HuH-7 (cell line): ENCODE data around the gene KIAA1755.

Source experiments
- DNase-seq: peaks from one replicate; pipeline ENCODE4 v3.0.0; 2011; ENCODE audit warnings: low spot score

KIAA1755 gene

GRCh38 chr20:38260378-38261053, at the start of gene KIAA1755:
KIAA1755 (minus strand) TSS chr20:38260735; CDS start chr20:38260500, 235 bp downstream.
- no peak for DNase-seq

- DNase-seq: no peak
Measured at GRCh38 chr20:38308447-38308846, 47.9 kb upstream of the KIAA1755 start.

GRCh38 chr20:38308047-38308438, 47.5 kb upstream of the KIAA1755 start:
- no peak for DNase-seq

- DNase-seq: no peak
Measured at GRCh38 chr20:38307371-38308046, 47.0 kb upstream of the KIAA1755 start.

GRCh38 chr20:38306379-38306778, 45.8 kb upstream of the KIAA1755 start:
- no peak for DNase-seq

GRCh38 chr20:38305541-38305940, 45.0 kb upstream of the KIAA1755 start:
- DNase-seq: no peak

- peak; percentile 58 for DNase-seq
Measured at GRCh38 chr20:38304845-38305447, 44.4 kb upstream of the KIAA1755 start.

GRCh38 chr20:38303908-38304379, 43.4 kb upstream of the KIAA1755 start, which contains the start of gene BPI:
BPI (plus strand) TSS chr20:38304156; CDS start chr20:38304224, 68 bp downstream.
- DNase-seq: no peak

GRCh38 chr20:38302786-38303185, 42.3 kb upstream of the KIAA1755 start:
- no peak for DNase-seq

- DNase-seq: no peak
Measured at GRCh38 chr20:38301309-38301708, 40.8 kb upstream of the KIAA1755 start.

- DNase-seq: no peak
Measured at GRCh38 chr20:38300438-38300837, 39.9 kb upstream of the KIAA1755 start.

- no peak for DNase-seq
Measured at GRCh38 chr20:38299963-38300362, 39.4 kb upstream of the KIAA1755 start.

GRCh38 chr20:38298768-38299288, 38.3 kb upstream of the KIAA1755 start:
- no peak for DNase-seq

GRCh38 chr20:38297916-38298674, 37.6 kb upstream of the KIAA1755 start:
- no peak for DNase-seq

GRCh38 chr20:38296433-38296832, 35.9 kb upstream of the KIAA1755 start:
- no peak for DNase-seq

- DNase-seq: no peak
Measured at GRCh38 chr20:38295811-38296210, 35.3 kb upstream of the KIAA1755 start.

- no peak for DNase-seq
Measured at GRCh38 chr20:38294076-38294591, 33.6 kb upstream of the KIAA1755 start.

GRCh38 chr20:38293491-38294065, 33.0 kb upstream of the KIAA1755 start:
- no peak for DNase-seq

- no peak for DNase-seq
Measured at GRCh38 chr20:38291966-38292365, 31.4 kb upstream of the KIAA1755 start.

GRCh38 chr20:38290829-38291814, 30.6 kb upstream of the KIAA1755 start:
- peak; percentile 77 for DNase-seq
